Muscle of leg (tissue), 16 donors: ENCODE measurements around the gene RAB2B. TPM values are rescaled to one million over a fixed set of nuclear protein-coding genes. Genes with fewer than 3 reads are reported as not detected.

ENCODE experiments used
- DNase-seq: peaks from one replicate; pipeline ENCODE4 v3.0.0; 2013
- H3K27ac ChIP-seq: one replicate; pipeline ENCODE4 v1.5.1; 2013; ENCODE audit warnings: mild to moderate bottlenecking, low read length, control low read depth
- H3K27me3 ChIP-seq: one replicate; pipeline ENCODE4 v1.6.1; 2013; ENCODE audit warnings: low read length; ENCODE audit not compliant: control insufficient read depth, insufficient read depth
- H3K36me3 ChIP-seq: one replicate; pipeline ENCODE4 v1.6.1; 2013; ENCODE audit warnings: low read length; ENCODE audit not compliant: control insufficient read depth, insufficient read depth
- H3K4me1 ChIP-seq: one replicate; pipeline ENCODE4 v1.6.1; 2013; ENCODE audit warnings: low read length; ENCODE audit not compliant: control insufficient read depth, insufficient read depth
- H3K4me3 ChIP-seq: one replicate; pipeline ENCODE4 v1.5.1; 2013; ENCODE audit warnings: low read length, control low read depth
- H3K9me3 ChIP-seq: replicated peaks from 2 replicates; pipeline ENCODE4 v1.6.1; 2013; ENCODE audit warnings: low read depth, low read length; ENCODE audit not compliant: control insufficient read depth
- WGBS: methylation state at CpG from one replicate; pipeline ENCODE4 v1.1.5; 2013; ENCODE audit warnings: missing lambda C conversion rate; ENCODE audit not compliant: insufficient coverage; 5-methylcytosine and 5-hydroxymethylcytosine counted together
- long read RNA-seq, 11 donors: transcript quantifications; one replicate each; lab custom pipeline, GENCODE V29; 2026
- polyA plus RNA-seq, 8 donors: library from polyadenylated mRNA; unstranded; fragments of 120-200 nt; gene quantifications; one replicate each; pipeline versions ENCODE4 v1.2.1 to v1.2.3, GENCODE V29; 2013; ENCODE audit warnings: inconsistent platforms in 1 of 8, low replicate concordance in 1 of 8; ENCODE audit not compliant: insufficient read length in 8 of 8, insufficient read depth in 1 of 8
- total RNA-seq: library from RNA; stranded (reverse); fragments of 120-200 nt; gene quantifications from one replicate; pipeline ENCODE4 v1.2.4, GENCODE V29; 2013

Gene RAB2B
- total RNA-seq: 20.0 TPM
- 10 to 100 TPM; 17.3 to 25.2 (median 21.6) TPM for polyA plus RNA-seq
- long read RNA-seq, donor 1, partial matches to known transcripts: 0 of 2 reads
- long read RNA-seq, donor 1, other reads (novel, unspliced or antisense): 0 of 2 reads
- long read RNA-seq, donor 2: 0 reads
- long read RNA-seq, donor 3, partial matches to known transcripts: 0 of 5 reads
- long read RNA-seq, donor 3, other reads (novel, unspliced or antisense): 0 of 5 reads
- long read RNA-seq, donor 4, partial matches to known transcripts: 0 of 1 reads
- long read RNA-seq, donor 4, other reads (novel, unspliced or antisense): 0 of 1 reads
- long read RNA-seq, donor 5, transcript RAB2B-201 (8 exons, 2,928 nt): major isoform, 6 of 21 reads
- long read RNA-seq, donor 5, partial matches to known transcripts: 14 of 21 reads
- long read RNA-seq, donor 5, other reads (novel, unspliced or antisense): 0 of 21 reads
- long read RNA-seq, donor 6, partial matches to known transcripts: 0 of 4 reads
- long read RNA-seq, donor 6, other reads (novel, unspliced or antisense): 0 of 4 reads
- long read RNA-seq, donor 7, partial matches to known transcripts: 0 of 2 reads
- long read RNA-seq, donor 7, other reads (novel, unspliced or antisense): 0 of 2 reads
- long read RNA-seq, donor 8, partial matches to known transcripts: 0 of 2 reads
- long read RNA-seq, donor 8, other reads (novel, unspliced or antisense): 0 of 2 reads
- long read RNA-seq, donor 9: 0 reads
- long read RNA-seq, donor 10, partial matches to known transcripts: 0 of 6 reads
- long read RNA-seq, donor 10, other reads (novel, unspliced or antisense): 0 of 6 reads
- long read RNA-seq, donor 11, partial matches to known transcripts: 0 of 3 reads
- long read RNA-seq, donor 11, other reads (novel, unspliced or antisense): 0 of 3 reads

GRCh38 chr14:21476925-21477681 lies at the start of gene RAB2B, which contains the start of gene TOX4:
Gene RAB2B (minus strand): TSS chr14:21476959. CDS start chr14:21476872, 87 bp downstream.
Gene TOX4 (plus strand): TSS chr14:21477195. CDS start chr14:21477279, 84 bp downstream.
- Histone ChIP-seq H3K27me3 (no peaks in the 10 kb centered on the region), H3K4me1 (peaks cover 7% of the 10 kb centered on the region), H3K36me3 (peaks cover 10% of the 10 kb centered on the region), H3K4me3 (peak within 1 kb of the TSS; percentile 83), H3K27ac (peak within 1 kb of the TSS; percentile 92), H3K9me3 (no peaks in the 10 kb centered on the region)
- 0% methylated on average over 35 of the region's 49 CpGs for WGBS
- DNase-seq: peak; percentile 100

- H3K27me3 ChIP-seq: no peaks in the 10 kb centered on the region
- H3K9me3 ChIP-seq: no peaks in the 10 kb centered on the region
- peaks cover 24% of the 10 kb centered on the region for H3K36me3 ChIP-seq
- peak within 1 kb of the TSS; percentile 35 for H3K27ac ChIP-seq
- 1% methylated on average over 29 of the region's 43 CpGs for WGBS
- peak; percentile 95 for DNase-seq
- H3K4me3 ChIP-seq: peak within 1 kb of the TSS; percentile 75
- H3K4me1 ChIP-seq: peaks cover 12% of the 10 kb centered on the region
Measured at GRCh38 chr14:21525962-21526671, 49.4 kb upstream of the RAB2B start, which contains the start of gene SALL2. Gene SALL2 (minus strand): TSS chr14:21526346. CDS start chr14:21526127, 219 bp downstream.

DNA sequence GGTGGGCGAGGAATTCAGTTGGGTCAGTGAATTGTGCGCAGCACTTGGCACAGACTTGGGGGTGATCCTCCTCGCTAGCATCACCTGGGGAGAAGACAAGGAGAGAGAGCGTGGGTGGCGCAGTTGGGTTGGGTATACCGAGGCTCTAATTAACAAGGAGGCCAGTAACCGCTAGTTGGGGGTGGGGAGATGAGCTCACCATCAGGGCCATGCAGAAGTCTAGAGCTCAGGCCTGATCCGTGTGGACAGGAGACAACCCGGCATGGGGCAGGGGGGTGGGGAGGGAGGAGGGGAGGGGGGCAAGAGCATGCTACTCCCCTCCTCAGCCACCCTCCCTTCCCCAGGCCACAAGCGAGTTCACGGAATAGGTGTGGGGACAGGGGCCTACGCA lies 48.8 kb upstream of the RAB2B start:
- peaks cover 24% of the 10 kb centered on the region for H3K36me3 ChIP-seq
- H3K4me3 ChIP-seq: peak overlapping the region; percentile 75
- no peaks in the 10 kb centered on the region for H3K27me3 ChIP-seq
- H3K4me1 ChIP-seq: peaks cover 12% of the 10 kb centered on the region
- no peaks in the 10 kb centered on the region for H3K9me3 ChIP-seq
- WGBS: 41% methylated on average over 6 of the region's 12 CpGs
- DNase-seq: peak; percentile 48
- no peak overlapping the region for H3K27ac ChIP-seq

DNA sequence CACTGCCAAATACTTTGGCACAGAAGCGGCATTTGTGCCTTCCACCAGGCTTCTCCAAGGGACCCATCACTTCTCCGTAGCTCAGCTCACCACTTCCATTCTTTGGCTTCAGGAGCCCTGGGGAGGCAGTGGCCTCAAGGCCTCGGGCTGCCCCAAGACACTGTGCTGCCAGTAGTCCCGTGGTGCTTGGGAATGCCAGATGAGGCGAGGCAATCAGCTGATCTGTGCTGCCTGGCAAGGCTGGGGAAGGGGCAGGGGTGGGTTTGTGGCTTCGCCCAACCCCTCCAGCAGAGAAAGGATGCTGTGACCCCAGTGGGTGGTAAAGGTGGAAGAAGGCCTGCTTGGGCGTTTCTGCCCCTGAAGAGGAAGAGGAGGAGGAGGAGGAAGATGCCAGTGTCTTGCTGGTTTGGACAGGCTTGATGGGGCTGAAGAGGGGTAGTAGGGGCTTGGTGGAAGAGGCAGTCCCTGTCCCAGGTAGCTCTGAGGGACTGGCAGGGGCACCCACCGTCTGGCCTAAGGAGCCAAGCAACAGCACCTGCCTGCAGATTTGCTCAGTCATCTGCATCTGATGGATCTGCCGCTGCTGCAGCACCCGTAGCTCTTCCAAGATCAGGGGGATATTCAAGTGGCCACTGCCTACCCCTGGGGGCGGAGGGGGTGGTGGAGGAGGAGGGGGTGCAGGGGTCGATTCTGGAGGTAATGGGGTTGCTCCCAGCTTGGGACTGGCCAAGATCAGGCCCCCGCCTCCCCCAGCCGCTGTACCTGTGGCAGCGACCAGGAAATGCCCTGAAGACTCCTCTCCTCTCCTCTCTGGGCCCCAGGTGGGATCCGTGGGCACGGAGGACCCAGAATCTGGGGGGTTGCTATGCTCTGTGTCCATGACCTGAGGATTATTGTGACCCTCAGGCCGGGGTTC lies 48.1 kb upstream of the RAB2B start:
- Histone ChIP-seq H3K36me3 (peaks cover 24% of the 10 kb centered on the region), H3K9me3 (no peaks in the 10 kb centered on the region), H3K27me3 (no peaks in the 10 kb centered on the region), H3K4me3 (peak overlapping the region; percentile 75), H3K27ac (no peak overlapping the region), H3K4me1 (peaks cover 12% of the 10 kb centered on the region)
- DNase-seq: no peak
- WGBS: 86% methylated on average over 8 of the region's 18 CpGs

DNA sequence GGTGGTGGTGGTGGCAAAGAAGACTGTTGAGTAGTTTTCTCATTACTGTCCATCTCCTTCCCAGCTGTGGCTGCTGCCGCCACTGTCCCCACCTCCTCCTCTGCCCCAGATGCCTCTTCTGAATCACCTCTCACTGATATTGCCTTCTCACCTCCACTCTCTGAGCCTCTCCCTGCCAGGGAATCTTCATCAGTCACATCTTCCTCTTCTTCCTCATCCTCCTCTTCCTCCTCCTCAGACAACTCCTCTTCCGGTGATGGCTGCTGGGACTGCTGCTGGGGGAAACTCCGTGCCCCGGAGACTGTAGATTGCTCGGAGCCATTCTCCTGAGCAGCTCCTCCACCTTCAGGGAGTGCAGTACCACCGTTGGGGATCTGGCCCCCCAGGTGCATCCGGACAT lies 46.4 kb upstream of the RAB2B start:
- Histone ChIP-seq H3K4me3 (no peak overlapping the region), H3K9me3 (no peaks in the 10 kb centered on the region), H3K27me3 (no peaks in the 10 kb centered on the region), H3K36me3 (peaks cover 24% of the 10 kb centered on the region), H3K4me1 (peaks cover 12% of the 10 kb centered on the region), H3K27ac (no peak overlapping the region)
- WGBS: 93% methylated on average over 6 of the region's 7 CpGs
- no peak for DNase-seq

GRCh38 chr14:21521501-21521900 lies 44.7 kb upstream of the RAB2B start:
- no peaks in the 10 kb centered on the region for H3K9me3 ChIP-seq
- DNase-seq: no peak
- 64% methylated on average over 1 of the region's 2 CpGs for WGBS
- peaks cover 24% of the 10 kb centered on the region for H3K36me3 ChIP-seq
- H3K4me1 ChIP-seq: peaks cover 5% of the 10 kb centered on the region
- no peak overlapping the region for H3K27ac ChIP-seq
- H3K27me3 ChIP-seq: no peaks in the 10 kb centered on the region
- no peak overlapping the region for H3K4me3 ChIP-seq

DNA sequence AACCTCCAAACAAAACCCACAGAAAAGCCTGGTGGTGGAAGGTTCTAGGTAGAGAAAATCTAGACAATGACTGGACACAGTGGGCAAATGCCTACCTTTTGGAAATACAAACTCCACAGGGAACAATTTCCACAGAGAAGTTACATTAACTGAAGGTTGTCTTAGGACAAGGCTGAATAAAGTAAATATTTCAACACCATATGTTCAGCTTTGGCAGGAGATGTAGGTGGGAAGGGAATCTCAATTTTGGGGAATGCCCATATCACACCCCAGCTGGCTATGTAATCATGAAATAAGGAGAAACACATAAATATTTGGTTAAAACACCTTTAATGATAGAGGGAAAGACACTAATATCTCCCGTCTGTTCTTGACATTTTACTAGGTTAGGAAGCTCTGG lies 44.0 kb upstream of the RAB2B start:
- H3K27ac ChIP-seq: no peak overlapping the region
- no peaks in the 10 kb centered on the region for H3K9me3 ChIP-seq
- no peak for DNase-seq
- H3K27me3 ChIP-seq: no peaks in the 10 kb centered on the region
- no CpG with 5 or more reads among the region's 1 CpG for WGBS
- H3K4me1 ChIP-seq: peaks cover 4% of the 10 kb centered on the region
- H3K4me3 ChIP-seq: no peak overlapping the region
- peaks cover 24% of the 10 kb centered on the region for H3K36me3 ChIP-seq

- Histone ChIP-seq H3K36me3 (peaks cover 13% of the 10 kb centered on the region), H3K27ac (no peak overlapping the region), H3K4me3 (no peak overlapping the region), H3K9me3 (no peaks in the 10 kb centered on the region), H3K4me1 (no peaks in the 10 kb centered on the region), H3K27me3 (peaks cover 2% of the 10 kb centered on the region)
- WGBS: 72% methylated on average over 2 of the region's 2 CpGs
- DNase-seq: no peak
Measured at GRCh38 chr14:21518725-21519124, 42.0 kb upstream of the RAB2B start.
